Skeletal muscle satellite cell (primary cell): ENCODE measurements around the gene P2RY12.
A peak's percentile ranks its signal among the peaks of the same experiment; 100 is the strongest.

Experiments used
- H3K27me3 ChIP-seq: 2 replicates; pipeline ENCODE4 v1.7.0; 2013; ENCODE audit warnings: low read length; ENCODE audit not compliant: control insufficient read depth, insufficient read depth
- H3K36me3 ChIP-seq: 2 replicates; pipeline ENCODE4 v1.7.0; 2013; ENCODE audit warnings: mild to moderate bottlenecking, control low read depth, low read length; ENCODE audit not compliant: insufficient read depth
- H3K4me1 ChIP-seq: 2 replicates; pipeline ENCODE4 v1.7.0; 2013; ENCODE audit warnings: low read length; ENCODE audit not compliant: control insufficient read depth, insufficient read depth
- H3K4me2 ChIP-seq: 2 replicates; pipeline ENCODE4 v1.7.0; 2013; ENCODE audit warnings: mild to moderate bottlenecking, low read length
- H3K4me3 ChIP-seq: 2 replicates; pipeline ENCODE4 v1.7.0; 2013; ENCODE audit warnings: low read length
- H3K9ac ChIP-seq: 2 replicates; pipeline ENCODE4 v1.7.0; 2013; ENCODE audit warnings: mild to moderate bottlenecking, low read depth, low read length, moderate library complexity
- H3K9me3 ChIP-seq: replicated peaks from 2 replicates; pipeline ENCODE4 v1.7.0; 2013; ENCODE audit warnings: mild to moderate bottlenecking, control low read depth, low read length

Gene P2RY12

DNA sequence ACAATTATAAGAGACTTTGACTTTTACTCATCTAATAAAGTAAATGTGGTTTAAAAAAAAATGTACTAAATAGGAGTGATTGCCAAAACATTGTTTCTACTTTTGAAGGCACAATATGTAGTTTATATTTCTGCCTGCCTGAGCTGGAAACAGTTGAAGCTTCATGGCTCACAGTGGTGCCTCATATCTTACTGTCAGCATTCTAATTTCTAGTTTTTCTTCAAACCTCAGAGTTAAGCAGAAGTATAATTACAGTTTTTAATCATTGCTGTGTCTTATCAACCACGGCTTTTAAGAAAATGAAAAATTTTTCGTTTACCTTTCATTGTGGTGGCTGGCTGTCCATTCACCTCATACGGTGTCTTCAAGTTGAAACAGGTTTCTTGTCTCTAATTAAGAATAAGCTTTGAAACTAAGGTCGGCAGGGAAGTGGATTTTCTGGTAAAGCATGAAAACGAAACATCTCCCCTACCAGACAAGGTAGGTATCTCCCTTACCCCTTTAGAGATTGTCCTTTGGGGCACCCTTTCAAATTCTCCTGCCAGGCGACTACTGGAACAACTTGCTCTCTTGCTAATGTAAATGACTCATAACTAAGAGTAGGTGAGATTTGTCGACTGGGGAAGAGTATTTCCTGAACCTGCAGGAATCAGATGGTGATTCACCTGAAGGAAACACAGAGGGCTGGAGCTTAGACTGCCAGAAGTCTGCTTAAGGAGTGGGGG lies 68.1 kb downstream of the P2RY12 start, which contains the start of gene GPR87:
TSS of gene GPR87 (minus strand) at position 554 of the 725 bp plus-strand sequence. CDS start 16,720 bp downstream, outside the sequence.
- Histone ChIP-seq H3K4me3 (no peak within 1 kb of the TSS), H3K9ac (no peak within 1 kb of the TSS)

DNA sequence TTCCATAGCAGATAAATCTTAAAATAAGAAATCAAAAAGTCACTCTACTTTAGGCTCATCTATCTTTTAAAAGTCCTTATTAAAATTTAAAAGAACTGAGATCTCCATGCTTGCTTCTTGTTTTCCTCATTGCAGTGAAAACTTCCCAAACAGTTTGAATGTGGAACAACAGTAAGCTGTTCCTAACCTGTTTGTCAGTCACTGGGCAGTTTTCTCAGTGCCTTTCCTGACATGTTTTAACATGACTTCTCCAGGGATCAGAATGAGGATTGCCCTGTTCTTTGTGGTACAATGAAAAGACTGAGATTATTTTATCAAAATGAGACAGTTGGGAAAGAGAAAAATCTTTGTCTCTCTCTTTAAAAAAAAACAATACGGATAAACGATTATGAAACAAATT lies 68.7 kb downstream of the P2RY12 start:
- Histone ChIP-seq H3K4me2 (no peak overlapping the region), H3K4me1 (peaks cover 46% of the 10 kb centered on the region), H3K36me3 (no peaks in the 10 kb centered on the region), H3K27me3 (no peaks in the 10 kb centered on the region), H3K9me3 (no peaks in the 10 kb centered on the region), H3K4me3 (no peak overlapping the region), H3K9ac (no peak overlapping the region)

More for the DNA sequence above, 68.1 kb downstream of the P2RY12 start, which contains the start of gene GPR87:
- peaks cover 46% of the 10 kb centered on the region for H3K4me1 ChIP-seq
- H3K36me3 ChIP-seq, result no peaks in the 10 kb centered on the region
- H3K9me3 ChIP-seq, result no peaks in the 10 kb centered on the region
- no peaks in the 10 kb centered on the region for H3K27me3 ChIP-seq
- H3K4me2 ChIP-seq, result no peak within 1 kb of the TSS

DNA sequence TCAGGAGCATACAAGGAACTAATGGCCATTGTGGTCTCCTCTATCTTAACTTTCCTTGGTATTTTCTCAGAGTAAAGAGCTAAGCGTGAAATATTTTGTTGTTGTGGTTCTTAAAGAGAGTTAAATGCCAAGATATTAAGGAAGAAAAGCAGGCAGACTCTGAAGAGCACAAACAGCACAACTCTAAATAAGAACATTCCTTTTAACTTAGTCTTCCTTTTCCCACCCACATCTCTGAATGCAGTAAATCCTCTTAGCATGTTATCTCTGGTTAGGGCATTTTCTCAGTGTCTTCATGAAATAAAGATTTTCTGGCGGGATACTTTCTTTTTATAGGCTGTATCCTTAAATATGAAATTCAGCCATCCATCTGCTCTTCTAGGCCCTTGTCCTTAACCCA lies 69.4 kb downstream of the P2RY12 start:
- H3K4me2 ChIP-seq, result no peak overlapping the region
- no peaks in the 10 kb centered on the region for H3K36me3 ChIP-seq
- no peak overlapping the region for H3K4me3 ChIP-seq
- no peaks in the 10 kb centered on the region for H3K27me3 ChIP-seq
- H3K9me3 ChIP-seq, result no peaks in the 10 kb centered on the region
- no peak overlapping the region for H3K9ac ChIP-seq
- peaks cover 41% of the 10 kb centered on the region for H3K4me1 ChIP-seq

DNA sequence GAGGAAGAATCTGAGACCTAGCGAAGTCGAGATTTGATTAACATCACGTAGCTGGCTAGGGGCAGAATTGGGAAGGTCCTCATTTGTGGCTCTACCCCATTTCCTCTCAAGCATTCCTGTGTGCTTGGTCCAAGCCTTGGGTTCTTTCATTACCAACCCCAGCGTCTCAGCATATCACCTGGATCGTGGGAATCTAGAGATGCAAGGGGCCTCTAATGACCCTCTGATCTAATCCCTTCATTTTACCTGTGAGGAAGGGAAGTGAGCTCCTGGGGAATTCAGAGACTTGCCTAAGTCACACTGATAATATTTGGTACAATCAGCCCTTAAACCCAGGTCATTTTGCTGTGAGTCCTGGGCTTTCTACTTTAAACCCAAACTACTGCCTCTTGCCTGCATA lies 70.0 kb downstream of the P2RY12 start:
- Histone ChIP-seq H3K36me3 (no peaks in the 10 kb centered on the region), H3K9ac (no peak overlapping the region), H3K27me3 (no peaks in the 10 kb centered on the region), H3K4me3 (no peak overlapping the region), H3K9me3 (no peaks in the 10 kb centered on the region), H3K4me1 (peaks cover 35% of the 10 kb centered on the region), H3K4me2 (no peak overlapping the region)

DNA sequence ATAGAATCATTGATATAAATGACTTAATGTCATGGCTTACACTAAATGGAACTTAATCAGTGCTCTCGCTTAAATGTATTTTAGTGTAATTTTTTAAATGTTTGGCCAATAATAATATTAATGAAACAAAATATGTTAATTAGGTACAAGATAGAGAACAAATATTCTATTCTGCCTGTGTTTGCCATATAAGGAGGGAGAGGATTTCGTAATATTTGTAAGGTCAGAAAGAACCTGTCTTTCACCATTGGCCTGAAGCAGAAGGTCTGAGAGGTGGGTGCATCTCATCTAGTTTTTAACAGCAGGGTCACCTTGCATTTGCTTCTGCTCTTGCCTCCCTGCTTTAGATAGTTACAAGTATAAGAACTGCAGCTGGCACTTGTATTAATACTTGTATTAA lies 70.4 kb downstream of the P2RY12 start:
- Histone ChIP-seq H3K27me3 (no peaks in the 10 kb centered on the region), H3K4me2 (no peak overlapping the region), H3K4me3 (no peak overlapping the region), H3K36me3 (no peaks in the 10 kb centered on the region), H3K4me1 (peaks cover 31% of the 10 kb centered on the region), H3K9ac (no peak overlapping the region), H3K9me3 (no peaks in the 10 kb centered on the region)

DNA sequence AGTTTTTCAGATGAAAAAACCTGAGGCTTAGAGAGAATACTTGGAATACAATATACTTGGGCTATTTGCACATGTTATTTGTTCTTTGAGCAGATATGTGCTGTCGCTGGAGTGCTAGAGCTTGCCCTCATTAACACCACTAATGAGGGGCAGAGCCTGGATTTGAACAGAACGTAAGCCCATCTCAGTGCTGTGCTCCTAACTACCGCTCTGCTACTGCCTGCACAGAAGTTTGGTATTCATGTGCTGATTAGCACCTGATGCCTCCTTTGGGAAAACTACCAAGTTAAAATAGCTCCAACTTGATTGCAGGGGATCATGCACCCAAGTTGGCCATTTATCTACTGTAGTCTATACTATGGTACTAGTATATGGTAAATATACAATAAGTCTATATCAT lies 71.6 kb downstream of the P2RY12 start:
- Histone ChIP-seq H3K9me3 (no peaks in the 10 kb centered on the region), H3K4me3 (no peak overlapping the region), H3K9ac (no peak overlapping the region), H3K4me1 (peaks cover 28% of the 10 kb centered on the region), H3K4me2 (no peak overlapping the region), H3K27me3 (no peaks in the 10 kb centered on the region), H3K36me3 (no peaks in the 10 kb centered on the region)

DNA sequence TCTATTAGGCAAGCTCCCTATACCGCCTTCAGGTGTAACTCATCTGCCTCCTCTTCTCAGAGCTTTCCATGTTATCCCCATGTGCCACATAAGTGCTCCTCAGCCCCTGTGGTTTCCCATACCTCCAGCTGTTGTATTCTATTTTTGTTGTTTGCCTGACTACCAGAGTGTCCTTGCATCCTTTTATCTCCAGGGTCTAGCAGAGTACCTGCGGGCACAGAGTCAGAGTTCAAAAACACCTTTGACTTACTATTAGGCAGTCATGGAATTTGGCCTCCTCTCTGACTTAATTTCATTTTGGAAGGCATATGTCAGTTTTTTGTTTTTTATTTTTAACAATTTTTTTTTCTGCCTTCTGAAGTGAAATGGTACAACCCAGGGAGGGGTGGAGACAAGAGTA lies 75.0 kb downstream of the P2RY12 start:
- Histone ChIP-seq H3K9me3 (no peaks in the 10 kb centered on the region), H3K4me3 (no peak overlapping the region), H3K36me3 (no peaks in the 10 kb centered on the region), H3K9ac (no peak overlapping the region), H3K4me1 (peaks cover 41% of the 10 kb centered on the region), H3K4me2 (no peak overlapping the region), H3K27me3 (no peaks in the 10 kb centered on the region)

DNA sequence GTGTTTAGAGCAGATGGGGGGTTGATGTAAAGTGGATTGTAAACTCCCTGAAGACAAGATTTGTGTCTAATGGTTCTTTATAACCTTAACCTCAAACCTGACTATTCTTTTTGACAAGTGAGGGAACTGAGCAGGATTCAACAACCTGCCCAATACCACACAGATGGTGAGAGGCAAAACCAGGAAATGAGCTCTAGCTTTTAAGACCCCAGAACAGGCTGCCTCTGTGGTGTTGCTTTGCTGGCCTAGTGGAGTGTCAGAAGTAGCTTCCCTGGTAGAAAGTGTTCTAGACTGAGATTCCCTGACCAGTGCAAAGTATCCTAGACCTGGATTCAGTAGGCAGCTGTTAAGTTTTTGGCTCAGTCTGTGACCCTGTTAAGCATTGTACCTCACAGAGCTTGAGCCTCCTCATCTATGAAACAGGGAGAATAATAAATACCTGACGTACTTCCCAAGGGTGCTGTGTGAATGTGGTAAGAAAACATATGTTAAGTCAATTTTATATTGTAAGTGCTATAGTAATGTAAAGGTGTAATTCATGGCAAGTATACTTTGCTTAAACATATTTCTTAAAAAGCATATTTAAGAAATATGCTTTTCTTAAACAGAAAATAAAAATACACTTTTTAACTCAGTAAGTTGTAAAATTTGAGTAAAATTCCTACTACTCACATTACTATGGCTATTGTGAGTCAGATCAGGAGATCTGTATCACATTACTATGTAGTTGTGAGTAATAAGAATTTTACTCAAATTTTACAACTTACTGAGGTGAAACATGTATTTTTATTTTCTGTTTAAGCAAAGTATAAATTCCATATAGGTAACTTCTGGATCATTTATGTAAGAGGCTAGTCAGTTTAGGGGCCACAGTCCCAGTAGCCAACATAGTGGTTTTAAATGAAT lies 76.7 kb downstream of the P2RY12 start:
- H3K4me3 ChIP-seq, result no peak overlapping the region

DNA sequence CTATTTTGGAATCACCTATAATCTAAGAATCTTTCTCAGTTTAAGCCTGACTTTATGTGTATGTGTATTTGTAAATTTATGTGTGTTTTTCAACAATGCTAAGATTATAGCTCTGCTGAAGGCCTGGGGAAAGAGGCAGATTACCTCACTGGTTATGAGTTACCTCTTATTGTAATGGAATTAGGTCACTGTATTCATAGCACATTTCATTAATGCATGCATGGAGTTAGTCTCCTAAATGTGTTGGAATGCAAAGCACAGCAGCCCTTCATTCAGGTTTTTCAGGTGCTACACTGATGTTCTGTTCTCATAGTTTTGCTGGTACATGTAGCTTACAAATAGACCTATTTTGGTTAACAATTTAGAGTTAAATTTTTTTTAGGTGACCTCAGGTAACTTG lies 77.4 kb downstream of the P2RY12 start:
- Histone ChIP-seq H3K4me1 (peaks cover 43% of the 10 kb centered on the region), H3K9ac (no peak overlapping the region), H3K36me3 (no peaks in the 10 kb centered on the region), H3K27me3 (no peaks in the 10 kb centered on the region), H3K4me3 (no peak overlapping the region), H3K9me3 (no peaks in the 10 kb centered on the region), H3K4me2 (no peak overlapping the region)

More for the DNA sequence above, 76.7 kb downstream of the P2RY12 start:
- Histone ChIP-seq H3K27me3 (no peaks in the 10 kb centered on the region), H3K4me2 (peak overlapping the region; percentile 50), H3K9ac (peak overlapping the region; percentile 35), H3K36me3 (no peaks in the 10 kb centered on the region), H3K9me3 (no peaks in the 10 kb centered on the region), H3K4me1 (peaks cover 41% of the 10 kb centered on the region)

DNA sequence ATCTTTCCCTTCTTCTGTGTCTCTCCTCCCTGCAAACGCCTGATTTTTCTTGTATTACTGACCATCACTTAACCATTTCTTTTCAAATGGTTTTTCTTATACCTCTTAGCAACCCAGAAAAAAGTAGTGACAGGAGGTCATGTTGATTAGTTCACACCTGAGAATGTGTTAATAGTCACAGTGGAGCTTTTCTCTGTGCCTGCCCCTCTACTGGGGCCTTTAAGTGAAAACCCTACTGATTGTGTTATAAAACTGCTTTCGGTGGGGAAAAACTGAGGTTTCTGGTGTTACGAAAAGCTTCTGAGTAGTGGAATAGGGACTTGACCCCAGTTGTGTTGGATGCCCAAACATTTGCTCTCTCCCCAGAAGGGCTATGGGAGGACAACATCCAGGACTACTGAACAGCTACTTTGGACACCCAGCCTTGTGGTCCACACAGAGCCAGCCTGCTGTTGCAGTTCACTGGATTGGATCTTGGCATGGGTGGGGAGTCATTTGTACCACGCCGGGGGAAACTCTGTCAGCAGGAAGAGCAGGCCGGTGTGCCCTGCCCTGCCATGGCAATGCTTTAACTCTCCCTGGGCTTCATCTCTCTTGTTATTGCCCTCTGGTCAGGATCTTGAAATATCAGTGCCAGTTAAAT lies 78.3 kb downstream of the P2RY12 start:
- no peaks in the 10 kb centered on the region for H3K36me3 ChIP-seq
- H3K9ac ChIP-seq, result peak overlapping the region; percentile 6
- H3K4me1 ChIP-seq, result peaks cover 46% of the 10 kb centered on the region
- peak overlapping the region; percentile 65 for H3K4me2 ChIP-seq
- no peaks in the 10 kb centered on the region for H3K27me3 ChIP-seq
- no peaks in the 10 kb centered on the region for H3K9me3 ChIP-seq
- peak overlapping the region; percentile 21 for H3K4me3 ChIP-seq

DNA sequence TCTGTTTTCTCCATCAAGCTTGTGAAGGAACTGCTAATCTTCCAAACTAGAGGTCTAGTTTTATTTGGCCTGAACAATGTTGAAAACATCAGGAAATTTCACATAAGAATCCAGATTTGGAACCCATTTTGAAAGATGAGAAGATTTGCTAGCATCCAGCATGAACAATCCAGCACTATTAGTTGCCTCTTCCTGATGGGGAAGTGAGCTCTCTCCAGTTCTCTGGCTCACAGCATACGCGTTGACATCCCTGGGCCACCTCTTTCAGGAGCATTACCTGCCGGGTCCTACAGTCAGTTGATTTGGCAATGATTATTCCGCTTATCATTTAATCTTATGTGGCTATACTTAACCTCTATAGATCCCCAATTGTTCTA lies 78.8 kb downstream of the P2RY12 start:
- peak overlapping the region; percentile 21 for H3K4me3 ChIP-seq
- H3K9me3 ChIP-seq, result no peaks in the 10 kb centered on the region
- H3K4me2 ChIP-seq, result peak overlapping the region; percentile 65
- H3K36me3 ChIP-seq, result no peaks in the 10 kb centered on the region
- H3K9ac ChIP-seq, result peak overlapping the region; percentile 6
- H3K27me3 ChIP-seq, result no peaks in the 10 kb centered on the region
- peaks cover 46% of the 10 kb centered on the region for H3K4me1 ChIP-seq
